ENCODE measurements around the gene AK8.

- TF ChIP-seq CTCF (IDR thresholded peaks at IDR 0.05) = no peak
- TF ChIP-seq POLR2A (IDR thresholded peaks at IDR 0.05) = no peak
Measured at GRCh38 chr9:132703336-132703735, 174.7 kb downstream of the AK8 start.

Measured in body of pancreas (tissue), 4 donors.